ENCODE measurements around the gene NR2F2. TPM values are rescaled to one million over a fixed set of nuclear protein-coding genes. Genes with fewer than 3 reads are reported as not detected.
"Not testable (repeated sequence)": the region's sequence is repeated elsewhere in the genome, so short reads cannot be mapped to it uniquely, and the experiment has no call there.

The NR2F2 gene
- polyA plus RNA-seq, 1 donor: 64.7 TPM

GRCh38 chr15:96367311-96368200 is 37.1 kb downstream of the NR2F2 start:
- DNase-seq: no peak

DNA sequence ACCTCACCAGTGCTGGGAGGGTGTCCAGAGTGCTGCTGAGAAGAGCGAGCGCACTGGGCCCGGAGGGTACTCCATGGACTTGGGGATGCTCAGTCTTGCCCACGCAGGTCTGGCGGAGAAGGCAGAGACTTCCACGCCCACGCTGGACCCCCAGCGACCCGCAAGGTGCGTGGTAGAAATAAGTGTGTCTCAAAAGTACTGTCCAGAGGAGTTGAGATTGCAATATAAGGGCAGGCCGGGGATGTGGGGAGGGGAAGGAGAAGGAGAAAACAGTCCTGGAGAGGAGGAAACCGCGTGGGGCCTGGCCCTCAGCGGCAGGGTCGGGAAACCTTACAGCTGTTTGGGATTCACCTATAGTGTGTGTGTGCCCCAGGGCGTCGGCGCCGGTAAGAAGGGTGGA is 38.9 kb downstream of the NR2F2 start:
- no peak for DNase-seq

- no peak for DNase-seq
Observed at GRCh38 chr15:96369825-96370621, 39.5 kb downstream of the NR2F2 start.

DNA sequence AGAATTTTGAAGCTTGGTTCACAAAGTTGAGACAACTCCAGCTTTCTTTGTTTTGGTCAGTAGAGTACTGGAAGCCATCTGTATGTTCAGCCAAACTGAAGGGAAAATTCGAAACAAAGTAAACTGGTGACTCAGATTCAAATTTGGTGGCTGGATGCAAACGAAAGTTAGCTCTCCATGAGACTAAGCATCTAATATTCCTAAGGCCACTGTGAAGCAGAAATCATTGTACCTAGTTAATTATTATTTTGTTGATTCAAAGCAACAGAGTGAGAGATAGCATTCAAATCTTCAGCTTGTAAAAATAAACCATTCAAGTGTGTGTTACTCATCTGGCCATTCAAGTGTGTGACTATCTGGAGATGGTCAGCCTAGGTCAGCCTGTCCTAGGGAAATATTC is 42.1 kb downstream of the NR2F2 start:
- DNase-seq: no peak

GRCh38 chr15:96374499-96374898 is 44.0 kb downstream of the NR2F2 start:
- DNase-seq: no peak

DNA sequence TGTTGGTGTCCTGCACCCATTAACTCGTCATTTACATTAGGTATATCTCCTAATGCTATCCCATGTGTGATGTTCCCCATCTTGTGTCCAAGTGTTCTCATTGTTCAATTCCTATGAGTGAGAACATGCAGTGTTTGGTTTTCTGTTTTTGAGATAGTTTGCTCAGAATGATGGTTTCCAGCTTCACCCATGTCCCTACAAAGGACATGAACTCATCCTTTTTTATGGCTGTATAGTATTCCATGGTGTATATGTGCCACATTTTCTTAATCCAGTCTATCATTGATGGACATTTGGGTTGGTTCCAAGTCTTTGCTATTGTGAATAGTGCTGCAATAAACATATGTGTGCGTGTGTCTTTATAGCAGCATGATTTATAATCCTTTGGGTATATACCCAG is 49.1 kb downstream of the NR2F2 start:
- not testable (repeated sequence) for DNase-seq

- no peak for DNase-seq
Observed at GRCh38 chr15:96381463-96381862, 51.0 kb downstream of the NR2F2 start.

DNA sequence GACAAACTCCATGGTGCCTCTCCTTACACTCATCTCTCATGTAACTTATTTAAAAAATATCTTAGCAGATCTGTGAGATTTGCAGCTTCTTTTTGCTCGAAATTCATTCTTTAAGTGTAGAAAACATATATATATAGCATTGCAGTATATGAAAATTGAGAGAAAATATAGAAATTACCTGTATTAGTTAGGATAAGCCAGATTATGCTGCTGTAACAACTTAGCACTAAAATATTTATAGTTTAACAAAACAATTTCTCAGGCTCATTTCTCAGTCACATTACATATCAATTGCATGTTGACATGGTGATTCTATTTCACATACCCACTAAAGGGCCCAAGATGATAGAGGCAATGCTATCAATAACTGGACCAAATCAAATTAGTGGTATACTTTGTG is 54.7 kb downstream of the NR2F2 start:
- no peak for DNase-seq

DNA sequence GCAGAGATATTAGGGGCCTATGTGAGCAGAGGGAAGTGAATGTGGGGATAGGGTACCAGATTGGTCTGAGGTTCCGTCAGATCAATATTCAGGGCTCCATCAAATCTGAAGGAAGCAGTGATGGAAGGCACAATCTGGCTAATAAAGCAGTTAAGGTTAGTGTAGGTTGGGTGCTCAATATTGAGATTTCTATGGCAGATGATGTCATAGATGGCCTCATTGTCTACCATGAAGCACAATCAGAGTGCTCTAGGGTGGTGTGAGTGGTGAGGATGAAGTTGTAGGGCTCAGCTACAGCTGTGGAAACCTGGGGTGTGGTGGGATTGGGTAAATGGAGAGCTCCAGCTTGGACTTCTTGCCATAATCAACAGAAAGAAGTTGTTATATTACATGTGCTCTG is 58.2 kb downstream of the NR2F2 start:
- no peak for DNase-seq
